Coronary artery (tissue), 2 donors: ENCODE data around the gene EIF2B4.

Experiments
- DNase-seq: peaks from one replicate; pipeline ENCODE4 v3.0.0-alpha.2; 2017; ENCODE audit warnings: low spot score
- H3K27ac ChIP-seq, 2 donors: fragments of 200-600 bp; sonication (generic); one replicate each; pipeline ENCODE4 v1.5.1; 2016 to 2019
- H3K4me3 ChIP-seq: fragments of 200-600 bp; sonication (generic); 2 replicates; pipeline ENCODE4 v1.5.1; 2016; ENCODE audit warnings: mild to moderate bottlenecking, moderate library complexity
- CTCF ChIP-seq: fragments of 200-600 bp; sonication (generic); IDR thresholded peaks from one replicate; pipeline ENCODE4 v1.5.1; 2019; ENCODE audit warnings: antibody characterized with exemption

The EIF2B4 gene

GRCh38 chr2:27376151-27376865, 6.2 kb upstream of the EIF2B4 start:
- no peak for DNase-seq
- TF ChIP-seq CTCF: no peak
- Histone ChIP-seq H3K4me3 (no peak overlapping the region), H3K27ac (no peak overlapping the region)

DNA sequence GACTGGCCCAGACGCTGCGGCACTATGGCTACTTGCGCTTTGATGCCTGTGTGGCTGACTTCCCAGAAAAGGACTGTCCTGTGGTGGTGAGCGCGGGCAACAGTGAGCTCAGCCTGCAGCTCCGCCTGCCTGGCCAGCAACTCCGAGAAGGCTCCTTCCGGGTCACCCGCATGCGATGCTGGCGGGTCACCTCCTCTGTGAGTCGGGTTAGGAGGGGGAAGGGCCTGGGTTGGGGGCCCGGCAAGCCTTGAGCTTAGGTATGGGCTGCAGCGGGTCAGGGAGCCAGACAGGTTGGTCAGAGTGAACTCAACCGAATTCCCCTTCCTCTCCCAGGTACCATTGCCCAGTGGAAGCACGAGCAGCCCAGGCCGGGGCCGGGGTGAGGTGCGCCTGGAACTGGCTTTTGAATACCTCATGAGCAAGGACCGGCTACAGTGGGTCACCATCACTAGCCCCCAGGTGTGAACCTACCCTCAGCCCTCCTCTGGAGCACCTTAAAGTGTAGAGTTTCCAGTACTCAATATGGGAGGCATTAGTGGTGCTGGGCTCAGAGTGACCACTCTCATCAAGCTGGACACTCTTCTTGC, 5.5 kb upstream of the EIF2B4 start:
- H3K27ac ChIP-seq: no peak overlapping the region
- no peak for DNase-seq
- H3K4me3 ChIP-seq: no peak overlapping the region
- no peak for TF ChIP-seq CTCF

DNA sequence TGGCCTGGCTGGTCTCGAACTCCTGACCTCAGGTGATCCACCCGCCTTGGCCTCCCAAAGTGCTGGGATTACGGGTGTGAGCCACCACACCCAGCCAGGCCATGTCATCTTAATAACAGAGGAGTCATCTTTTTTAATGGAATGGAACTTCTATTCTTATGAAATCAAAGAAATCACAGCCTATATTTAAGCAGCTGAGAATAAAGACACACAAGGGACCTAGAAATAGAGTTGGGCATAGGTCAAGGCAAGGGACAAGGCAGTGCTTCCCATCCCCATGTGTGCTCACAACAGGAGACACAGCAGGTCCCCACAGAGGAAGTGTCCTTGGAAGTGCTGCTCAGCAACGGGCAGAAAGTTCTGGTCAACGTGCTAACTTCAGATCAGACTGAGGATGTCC, 3.4 kb upstream of the EIF2B4 start:
- TF ChIP-seq CTCF: no peak
- Histone ChIP-seq H3K27ac (no peak overlapping the region), H3K4me3 (no peak overlapping the region)
- no peak for DNase-seq

DNA sequence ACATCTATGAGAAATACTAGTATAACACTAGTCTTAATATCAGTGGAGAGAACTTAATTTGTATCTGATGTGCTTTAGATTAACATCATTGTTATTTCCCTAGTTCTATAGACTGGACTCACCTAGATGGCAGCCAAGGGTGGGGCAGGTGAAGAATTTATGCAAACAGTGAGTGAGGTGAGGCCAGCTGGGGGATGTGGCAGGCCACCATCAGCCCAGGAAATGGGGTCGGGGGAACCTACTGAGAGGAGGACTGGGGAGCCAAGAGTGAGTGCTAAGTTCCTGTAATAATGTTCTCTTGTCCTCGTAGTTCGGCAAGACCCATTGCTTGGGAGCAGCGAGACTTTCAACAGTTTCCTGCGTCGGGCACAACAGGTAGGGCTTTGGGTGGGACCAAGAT, 2.8 kb upstream of the EIF2B4 start:
- no peak for TF ChIP-seq CTCF
- no peak for DNase-seq
- no peak overlapping the region for H3K4me3 ChIP-seq

DNA sequence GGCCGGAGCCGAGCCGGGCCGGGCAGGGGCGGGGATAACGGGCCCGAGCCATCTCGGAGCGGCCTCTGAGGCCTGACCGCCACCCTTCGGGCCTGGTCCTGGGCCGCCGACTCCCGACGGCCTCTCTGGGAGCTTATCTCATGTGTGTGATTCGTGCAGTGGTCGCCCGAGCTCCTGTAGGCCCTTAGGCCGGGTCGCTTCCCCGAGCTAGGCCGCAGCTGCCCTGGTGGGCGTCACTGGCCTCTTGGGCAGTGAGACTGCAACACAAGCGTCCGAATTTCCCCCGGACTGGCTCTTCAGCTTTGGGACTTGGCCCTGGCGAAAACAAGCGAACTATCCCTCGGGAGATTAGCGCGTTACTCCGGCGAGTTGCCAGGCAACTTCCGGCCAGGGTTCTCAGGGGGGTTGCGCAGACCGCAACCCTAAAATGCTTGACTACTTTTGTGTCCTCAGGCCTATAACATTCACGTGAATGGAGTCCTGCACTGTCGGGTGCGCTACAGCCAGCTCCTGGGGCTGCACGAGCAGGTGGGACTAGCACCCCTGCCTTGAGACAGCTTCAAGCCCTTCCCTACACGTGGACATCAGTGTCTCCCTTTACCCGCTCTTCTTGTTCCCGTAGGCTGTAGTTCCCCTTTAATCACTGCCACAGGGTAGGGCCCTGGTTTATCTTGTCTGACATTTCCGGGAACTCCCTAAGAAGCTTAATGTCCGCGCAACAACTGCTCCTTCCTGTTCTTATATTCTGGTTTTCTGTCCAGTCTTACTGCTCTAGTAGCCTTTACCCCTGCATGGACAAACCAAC, 880 bp upstream of the EIF2B4 start:
- Histone ChIP-seq H3K27ac (peak overlapping the region; percentile 91 to 96), H3K4me3 (peak overlapping the region; percentile 91)
- no peak for TF ChIP-seq CTCF
- DNase-seq: no peak

More for the DNA sequence above, 2.8 kb upstream of the EIF2B4 start:
- H3K27ac ChIP-seq: no peak overlapping the region

GRCh38 chr2:27369471-27370025, 590 bp downstream of the EIF2B4 start:
- peak; percentile 82 for DNase-seq

More at GRCh38 chr2:27369471-27370025, 590 bp downstream of the EIF2B4 start:
- Histone ChIP-seq H3K27ac (peak overlapping the region; percentile 84 to 96), H3K4me3 (peak overlapping the region; percentile 91)
- TF ChIP-seq CTCF: no peak
